Stimulated activated CD8-positive, alpha-beta memory T cell treated with anti-CD3 and anti-CD28 coated beads, Interleukin-15, amount 100 ng/mL, for 24 hours (primary cell): ENCODE data around the gene HADH.
"Not testable (repeated sequence)": the region's sequence is repeated elsewhere in the genome, so short reads cannot be mapped to it uniquely, and the experiment has no call there.

Source experiments
- DNase-seq: peaks from one replicate; pipeline ENCODE4 v3.0.0-alpha.2; 2020; ENCODE audit warnings: low read depth

The HADH gene

GRCh38 chr4:108031427-108032083, 41.9 kb downstream of the HADH start:
- no peak for DNase-seq

GRCh38 chr4:108033348-108033747, 43.7 kb downstream of the HADH start:
- DNase-seq: no peak

DNA sequence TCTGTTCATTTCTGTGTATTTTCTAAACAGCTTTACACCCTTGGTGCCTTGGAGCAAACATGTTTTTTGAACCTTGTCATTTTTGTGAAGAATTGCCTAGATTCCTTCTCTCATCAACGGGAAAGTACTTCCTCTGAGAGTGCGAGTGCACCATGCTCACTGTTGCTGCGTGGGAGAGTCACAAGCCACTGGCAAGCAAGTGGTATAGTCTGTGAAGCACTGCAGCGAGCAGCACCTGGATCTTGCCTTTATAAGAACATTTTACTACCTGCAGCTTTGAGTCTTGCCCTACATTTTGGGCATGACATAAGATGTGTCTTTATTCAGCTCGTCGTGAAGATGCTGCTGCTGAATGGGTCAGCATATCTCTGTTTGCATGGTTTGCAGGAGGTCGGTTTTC, 44.9 kb downstream of the HADH start:
- no peak for DNase-seq

DNA sequence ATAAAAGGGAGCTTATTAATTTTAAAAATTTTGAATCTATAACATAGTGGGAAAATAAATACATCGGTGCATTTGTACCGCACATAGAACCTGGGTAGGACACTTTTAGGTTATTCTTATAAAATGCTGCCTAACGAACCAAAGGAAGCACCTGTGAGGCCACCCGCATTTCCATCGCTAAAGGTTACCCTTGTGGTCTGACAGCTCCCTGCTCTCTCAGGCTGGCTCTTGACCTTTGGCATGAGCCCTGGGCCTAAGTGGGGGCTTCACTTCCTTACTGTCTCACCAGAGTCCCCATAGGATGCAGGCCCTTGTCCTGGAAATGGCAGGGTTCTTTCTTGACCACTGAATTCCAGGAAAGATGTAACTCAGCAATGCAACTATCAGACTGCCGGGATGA, 46.0 kb downstream of the HADH start:
- no peak for DNase-seq

GRCh38 chr4:108036213-108036612, 46.5 kb downstream of the HADH start:
- no peak for DNase-seq

- DNase-seq: no peak
Measured at GRCh38 chr4:108037884-108038283, 48.2 kb downstream of the HADH start.

DNA sequence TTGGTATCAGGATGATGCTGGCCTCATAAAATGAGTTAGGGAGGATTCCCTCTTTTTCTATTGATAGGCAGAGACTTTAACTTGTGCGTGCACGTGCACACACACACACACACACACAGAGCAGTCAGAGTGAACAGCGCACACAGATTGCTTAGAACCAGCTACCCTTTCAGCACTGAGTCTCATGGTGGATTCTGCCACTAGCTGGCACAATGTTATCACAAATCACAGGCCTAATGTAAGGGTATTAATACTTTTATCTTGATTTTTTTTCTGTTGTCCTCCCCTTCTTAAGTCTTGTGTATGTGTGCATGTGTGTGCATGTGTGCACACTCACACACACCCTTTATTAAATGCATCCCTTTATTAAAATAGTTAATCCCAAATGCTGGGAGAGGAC, 53.2 kb downstream of the HADH start:
- no peak for DNase-seq

GRCh38 chr4:108043526-108043925, 53.8 kb downstream of the HADH start:
- no peak for DNase-seq

- no peak for DNase-seq
Measured at GRCh38 chr4:108044951-108045686, 55.4 kb downstream of the HADH start.

DNA sequence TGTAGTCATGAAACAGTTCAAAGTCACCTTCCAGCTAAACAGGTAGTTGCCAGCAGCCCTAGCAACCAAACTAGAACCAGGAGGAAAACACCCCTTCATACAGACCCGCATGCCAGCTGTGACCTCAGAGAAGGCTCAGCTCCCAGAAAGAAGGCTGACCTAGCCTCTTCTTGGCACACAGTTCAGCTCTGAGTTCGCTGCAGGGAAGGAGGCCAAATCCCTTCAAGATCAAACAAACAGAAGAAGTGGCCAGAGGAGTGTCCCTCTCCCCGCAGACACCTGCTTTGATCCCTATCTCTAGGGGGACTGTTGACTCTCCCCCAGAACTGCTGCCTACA, 56.0 kb downstream of the HADH start:
- DNase-seq: no peak

DNA sequence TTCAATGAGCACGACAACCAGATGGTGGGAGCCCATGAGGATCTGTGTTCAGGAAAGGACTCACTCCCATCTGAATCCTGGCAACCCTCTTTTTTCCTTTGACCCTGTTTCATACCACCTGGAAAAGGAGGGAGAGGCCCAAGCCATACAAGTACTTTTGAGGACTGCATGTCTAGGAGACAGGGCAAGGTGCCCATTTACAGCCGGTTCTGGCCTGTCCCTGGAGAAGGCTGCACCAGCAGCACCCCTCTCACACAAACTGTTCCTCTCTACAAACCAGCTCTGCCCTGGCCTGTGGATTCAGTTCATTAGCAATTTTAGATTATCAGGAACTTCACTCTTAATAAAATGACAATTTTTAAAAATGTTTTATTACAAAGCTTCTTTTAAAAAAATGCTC, 57.5 kb downstream of the HADH start:
- DNase-seq: no peak

- no peak for DNase-seq
Measured at GRCh38 chr4:108048157-108048556, 58.5 kb downstream of the HADH start.

DNA sequence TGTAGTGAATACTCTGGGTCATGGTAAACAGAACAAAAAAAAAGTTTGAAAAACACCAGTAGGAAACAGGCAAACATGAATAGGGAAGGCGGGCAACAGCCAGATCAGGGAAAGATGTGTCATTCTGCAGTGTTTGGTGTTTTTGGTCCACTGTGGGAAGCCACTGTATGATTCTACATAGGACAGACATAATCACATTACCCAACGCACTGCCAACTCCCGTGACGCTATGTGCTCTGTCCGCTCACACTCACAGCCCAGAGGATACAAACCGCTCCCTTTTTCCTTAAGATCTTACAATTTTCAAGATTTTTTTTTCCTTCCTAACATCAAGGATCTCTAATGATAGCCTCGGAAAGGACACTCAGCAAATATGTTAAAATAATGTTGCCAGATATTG, 59.3 kb downstream of the HADH start:
- no peak for DNase-seq

DNA sequence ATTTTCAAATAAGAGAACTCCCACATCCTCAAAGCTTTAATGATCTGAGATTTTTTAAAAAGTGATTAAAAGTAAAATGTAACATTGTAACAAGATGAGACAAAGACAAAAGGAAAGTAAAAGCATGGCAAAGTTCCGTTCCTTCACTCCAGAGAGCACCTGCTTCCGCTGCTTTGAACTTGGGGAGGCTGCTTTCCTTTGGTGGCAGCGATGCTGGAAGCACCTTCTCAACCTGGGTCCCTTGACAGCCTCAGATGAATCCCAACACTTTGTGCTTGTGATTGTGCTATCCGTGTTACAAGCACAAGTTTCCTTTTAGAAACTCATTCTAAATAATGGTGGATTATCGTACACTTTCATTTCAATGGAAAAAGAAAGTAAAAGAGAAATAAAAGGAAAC, 59.7 kb downstream of the HADH start:
- no peak for DNase-seq

DNA sequence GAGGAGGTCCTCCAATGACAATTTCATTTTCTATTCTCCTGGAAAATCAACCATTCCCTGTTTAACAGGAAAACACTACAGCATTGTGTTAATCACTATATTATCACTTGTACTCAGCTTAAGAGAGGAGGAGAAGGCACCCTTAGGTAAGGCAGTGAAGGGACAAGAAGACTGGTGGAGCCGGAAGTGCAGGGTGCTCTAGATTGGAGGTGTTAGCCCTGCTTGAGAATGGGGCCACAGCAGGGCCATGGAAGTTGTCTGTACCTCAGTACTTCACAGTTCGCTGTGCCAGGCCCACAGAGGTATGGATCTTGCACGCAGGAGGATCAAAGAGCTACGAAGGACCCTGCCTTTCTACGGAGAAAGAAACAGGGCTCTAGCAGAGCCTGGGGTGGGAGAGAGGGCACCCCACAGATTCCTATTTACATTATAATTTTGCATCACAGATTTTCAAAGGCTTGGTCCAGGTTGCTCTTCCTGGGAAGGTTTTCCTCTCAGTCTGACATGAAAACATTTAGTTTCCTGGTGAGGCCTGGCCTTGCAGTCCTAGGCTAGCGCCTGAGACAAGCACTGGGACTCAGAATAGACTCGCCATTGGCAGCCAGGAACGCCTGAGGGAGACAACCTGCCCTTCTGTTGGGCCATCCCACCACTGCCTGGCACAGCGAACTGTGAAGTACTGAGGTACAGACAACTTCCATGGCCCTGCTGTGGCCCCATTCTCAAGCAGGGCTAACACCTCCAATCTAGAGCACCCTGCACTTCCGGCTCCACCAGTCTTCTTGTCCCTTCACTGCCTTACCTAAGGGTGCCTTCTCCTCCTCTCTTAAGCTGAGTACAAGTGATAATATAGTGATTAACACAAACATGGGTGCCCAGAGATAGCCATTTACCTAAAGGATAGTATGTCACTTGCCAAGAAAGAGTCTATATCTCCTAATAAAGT, 60.8 kb downstream of the HADH start:
- DNase-seq: not testable (repeated sequence)

GRCh38 chr4:108051343-108051742, 61.7 kb downstream of the HADH start:
- no peak for DNase-seq

GRCh38 chr4:108052558-108053120, 63.0 kb downstream of the HADH start:
- no peak for DNase-seq

- no peak for DNase-seq
Measured at GRCh38 chr4:108053251-108053711, 63.6 kb downstream of the HADH start.

DNA sequence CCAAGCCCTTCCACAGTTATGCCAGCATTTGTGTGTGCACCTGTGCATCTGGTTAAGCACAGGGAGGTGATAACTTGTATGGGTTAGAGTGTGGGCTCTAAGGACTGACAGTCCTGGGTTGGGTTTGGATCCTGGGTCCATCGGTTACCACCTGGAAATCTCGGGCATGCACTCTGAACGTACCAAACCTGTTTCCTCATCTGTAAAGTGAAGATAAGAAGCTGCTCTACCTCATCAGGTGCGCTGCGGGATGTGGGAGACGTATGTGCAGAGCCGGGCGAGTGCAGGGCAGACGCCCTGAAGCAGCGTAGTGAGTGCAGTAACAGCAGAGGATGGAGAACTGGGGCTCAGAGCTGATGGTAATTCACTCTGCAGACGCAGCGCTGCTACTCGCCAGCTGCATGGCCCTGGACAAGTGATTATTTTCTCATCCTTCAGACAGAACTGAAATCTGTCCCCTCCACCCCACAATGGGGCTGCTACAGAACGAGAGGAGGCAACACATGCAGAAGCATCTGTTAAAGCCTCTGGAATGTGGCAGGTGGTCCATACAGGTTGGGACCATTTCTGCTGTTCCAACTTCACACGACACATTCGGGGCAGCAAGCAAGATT, 64.4 kb downstream of the HADH start:
- DNase-seq: no peak

DNA sequence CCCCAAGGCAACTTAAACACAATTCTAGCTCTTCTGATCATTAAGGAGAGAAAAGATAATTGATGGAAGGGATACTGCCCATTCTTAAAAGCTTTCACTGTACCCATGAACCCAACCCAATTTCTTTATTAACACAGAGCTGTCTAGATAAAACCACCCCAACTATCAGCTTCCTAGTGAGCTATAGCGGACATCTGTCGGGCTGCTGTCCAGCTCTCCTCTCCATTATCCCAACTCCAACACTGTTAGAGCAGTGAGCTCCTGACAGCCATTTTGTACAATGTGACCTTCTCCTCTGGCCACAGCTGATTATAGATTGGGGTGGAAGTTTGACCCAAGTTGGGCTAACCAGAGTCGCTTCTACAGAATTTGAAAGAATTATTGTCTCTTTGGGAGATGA, 66.1 kb downstream of the HADH start:
- DNase-seq: no peak

GRCh38 chr4:108056418-108056817, 66.7 kb downstream of the HADH start:
- DNase-seq: no peak
